B cell (primary cell): ENCODE data around the gene NRAS. TPM values are rescaled to one million over a fixed set of nuclear protein-coding genes. Genes with fewer than 3 reads are reported as not detected.

Experiments
- ATAC-seq: fragments of 200-7000 bp; cut with Tn5 transposase; one replicate; pipeline ENCODE4 v1.10.0; 2021; ENCODE audit warnings: low read depth, mild to moderate bottlenecking, moderate number of reproducible peaks, moderate library complexity
- CTCF ChIA-PET: fragments of 350-600 bp; sonication (Branson Sonifier 250); formaldehyde crosslinking; loops from one replicate; lab custom pipeline; 2021; ENCODE audit warnings: antibody characterized with exemption, inconsistent platforms; lab: Charles Lee
- POLR2A ChIA-PET: fragments of 350-600 bp; sonication (Branson Sonifier 250); formaldehyde crosslinking; loops from one replicate; lab custom pipeline; 2021; ENCODE audit warnings: antibody characterized with exemption; lab: Charles Lee
- DNase-seq: peaks from one replicate; pipeline ENCODE4 v3.0.0; 2013
- H2AFZ ChIP-seq: 2 replicates; pipeline ENCODE4 v1.6.1; 2012; ENCODE audit warnings: mild to moderate bottlenecking, low read depth, low read length; ENCODE audit not compliant: insufficient read depth, poor library complexity, severe bottlenecking
- H3K27ac ChIP-seq, 2 donors: 1 replicate in 1 of 2; 2 replicates in 1 of 2; pipeline ENCODE4 v1.5.1; 2012 to 2013; ENCODE audit warnings: low read length in 2 of 2, mild to moderate bottlenecking in 2 of 2, moderate library complexity in 1 of 2
- H3K27me3 ChIP-seq, 4 experiments: fragments of 200-600 bp in 1 of 4; sonication (generic) in 1 of 4; replicated peaks in 1 of 4; 1 replicate in 2 of 4; 2 replicates in 2 of 4; pipeline versions ENCODE4 v1.6.1 to v1.7.0; 2013 to 2016; ENCODE audit warnings: low read length in 3 of 4, mild to moderate bottlenecking in 2 of 4, mixed read lengths in 1 of 4, moderate library complexity in 1 of 4; ENCODE audit not compliant: insufficient read depth in 4 of 4, control insufficient read depth in 3 of 4; ENCODE audit errors: control extremely low read depth in 1 of 4
- H3K36me3 ChIP-seq, 2 experiments: replicated peaks in 1 of 2; 1 replicate in 1 of 2; 2 replicates in 1 of 2; pipeline versions ENCODE4 v1.6.1 to v1.7.1; 2013; ENCODE audit warnings: low read length in 1 of 2; ENCODE audit not compliant: insufficient read depth in 2 of 2, control insufficient read depth in 1 of 2; ENCODE audit errors: control extremely low read depth in 1 of 2, extremely low read depth in 1 of 2
- H3K4me1 ChIP-seq, 2 donors: fragments of 200-600 bp in 1 of 2; sonication (generic) in 1 of 2; 1 replicate in 1 of 2; 2 replicates in 1 of 2; pipeline versions ENCODE4 v1.5.1 to v1.6.1; 2013 to 2017; ENCODE audit warnings: low read length in 2 of 2; ENCODE audit not compliant: control insufficient read depth in 2 of 2, insufficient read depth in 2 of 2
- H3K4me2 ChIP-seq: replicated peaks from 2 replicates; pipeline ENCODE3; 2012; ENCODE audit warnings: mild to moderate bottlenecking, low read depth, low read length; ENCODE audit not compliant: poor library complexity, severe bottlenecking
- H3K4me3 ChIP-seq, 5 experiments: fragments of 200-600 bp in 1 of 5; sonication (generic) in 1 of 5; 1 replicate in 3 of 5; 2 replicates in 2 of 5; pipeline versions ENCODE4 v1.5.1 to v1.7.0; 2011 to 2016; ENCODE audit warnings: low read length in 4 of 5, mild to moderate bottlenecking in 4 of 5, low read depth in 2 of 5, control low read depth in 1 of 5, moderate library complexity in 1 of 5; ENCODE audit not compliant: insufficient read depth in 1 of 5; ENCODE audit errors: control extremely low read depth in 1 of 5, extremely low read depth in 1 of 5
- H3K79me2 ChIP-seq: fragments of 200-600 bp; sonication (generic); one replicate; pipeline ENCODE4 v1.6.0; 2016; ENCODE audit warnings: low read length; ENCODE audit not compliant: control insufficient read depth, insufficient read depth
- H3K9ac ChIP-seq: fragments of 200-600 bp; sonication (generic); 2 replicates; pipeline ENCODE4 v1.6.1; 2017; ENCODE audit warnings: mild to moderate bottlenecking, low read length, moderate library complexity
- H3K9me3 ChIP-seq, 3 donors: one replicate each; pipeline versions ENCODE4 v1.6.1 to v1.7.1; 2013; ENCODE audit warnings: low read length in 2 of 3; ENCODE audit not compliant: control insufficient read depth in 2 of 3, insufficient read depth in 1 of 3; ENCODE audit errors: control extremely low read depth in 1 of 3
- H4K20me1 ChIP-seq: 2 replicates; pipeline ENCODE4 v1.6.0; 2012; ENCODE audit warnings: mild to moderate bottlenecking, low read length; ENCODE audit not compliant: insufficient read depth, control insufficient read depth, poor library complexity, severe bottlenecking
- H3K27ac Mint-ChIP-seq: one replicate; pipeline ENCODE4 v1.8.0; 2021; ENCODE audit warnings: mixed read lengths
- H3K27me3 Mint-ChIP-seq: one replicate; pipeline ENCODE4 v1.8.0; 2021; ENCODE audit warnings: mixed read lengths
- H3K4me1 Mint-ChIP-seq: one replicate; pipeline ENCODE4 v1.8.0; 2021; ENCODE audit warnings: mixed read lengths
- H3K4me3 Mint-ChIP-seq: one replicate; pipeline ENCODE4 v1.8.0; 2021; ENCODE audit warnings: mixed read lengths
- H3K9me3 Mint-ChIP-seq: one replicate; pipeline ENCODE4 v1.8.0; 2022; ENCODE audit warnings: mixed read lengths; ENCODE audit not compliant: insufficient read depth
- EZH2 ChIP-seq: IDR thresholded peaks from 2 replicates; pipeline ENCODE4 v1.6.1; 2012; ENCODE audit warnings: borderline replicate concordance, low read depth, mild to moderate bottlenecking, moderate library complexity, low read length; ENCODE audit not compliant: insufficient read depth, poor library complexity, severe bottlenecking
- WGBS: methylation state at CpG from one replicate; pipeline ENCODE4 v1.1.5; 2013; ENCODE audit warnings: missing lambda C conversion rate; ENCODE audit not compliant: insufficient coverage; 5-methylcytosine and 5-hydroxymethylcytosine counted together
- intact Hi-C: fragments of 100-400 bp; cut with micrococcal nuclease; formaldehyde crosslinking; loops from one replicate; pipeline ENCODE4 v1.10.0; 2022
- polyA plus RNA-seq: library from polyadenylated mRNA; depleted of rRNA; stranded (reverse); fragments of >200 nt; gene quantifications from 2 replicates; pipeline ENCODE4 v1.2.3, GENCODE V29; 2012
- total RNA-seq, 2 donors: library from RNA; stranded (reverse); fragments of 120-200 nt in 1 of 2; gene quantifications; 1 replicate in 1 of 2; 2 replicates in 1 of 2; pipeline versions ENCODE4 v1.2.3 to v1.2.4, GENCODE V29; 2013 to 2022
- TF ChIP-seq, protein P1 (sequence below): fragments of 200-600 bp; IDR thresholded peaks from one replicate; pipeline ENCODE4 v1.8.0; 2022; ENCODE audit warnings: antibody characterized with exemption, mild to moderate bottlenecking

The NRAS gene
- total and polyA plus RNA-seq, 2 donors (not counting 1 experiment from before 2014, with no cell fraction given): 9.8 to 35.0 TPM

DNA sequence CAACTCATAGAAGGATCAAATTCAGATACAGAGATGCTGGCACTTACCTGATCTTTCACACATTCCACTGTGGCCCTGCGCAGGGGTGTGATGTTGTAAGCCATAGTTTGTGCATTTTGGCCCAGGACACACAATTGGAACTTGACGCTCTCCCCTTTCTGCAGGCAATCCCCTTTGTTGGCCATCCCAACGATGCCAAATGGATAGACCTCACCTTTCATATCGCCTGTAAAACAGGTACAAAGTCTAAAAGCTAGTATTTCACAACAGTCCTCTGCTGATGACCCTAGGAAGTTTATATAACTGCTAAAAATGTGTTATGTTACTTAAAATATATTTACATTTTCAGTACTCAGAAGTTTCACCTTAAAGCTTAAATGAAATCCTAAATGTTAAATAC lies 3.9 kb upstream of the NRAS start:
- Mint-ChIP-seq H3K4me1 (peaks cover 16% of the 10 kb centered on the region), H3K27me3 (no peaks in the 10 kb centered on the region), H3K4me3 (no peak overlapping the region), H3K9me3 (no peaks in the 10 kb centered on the region), H3K27ac (no peak overlapping the region)
- 100% methylated on average over 1 of the region's 4 CpGs for WGBS
- TF ChIP-seq, protein P1, sequence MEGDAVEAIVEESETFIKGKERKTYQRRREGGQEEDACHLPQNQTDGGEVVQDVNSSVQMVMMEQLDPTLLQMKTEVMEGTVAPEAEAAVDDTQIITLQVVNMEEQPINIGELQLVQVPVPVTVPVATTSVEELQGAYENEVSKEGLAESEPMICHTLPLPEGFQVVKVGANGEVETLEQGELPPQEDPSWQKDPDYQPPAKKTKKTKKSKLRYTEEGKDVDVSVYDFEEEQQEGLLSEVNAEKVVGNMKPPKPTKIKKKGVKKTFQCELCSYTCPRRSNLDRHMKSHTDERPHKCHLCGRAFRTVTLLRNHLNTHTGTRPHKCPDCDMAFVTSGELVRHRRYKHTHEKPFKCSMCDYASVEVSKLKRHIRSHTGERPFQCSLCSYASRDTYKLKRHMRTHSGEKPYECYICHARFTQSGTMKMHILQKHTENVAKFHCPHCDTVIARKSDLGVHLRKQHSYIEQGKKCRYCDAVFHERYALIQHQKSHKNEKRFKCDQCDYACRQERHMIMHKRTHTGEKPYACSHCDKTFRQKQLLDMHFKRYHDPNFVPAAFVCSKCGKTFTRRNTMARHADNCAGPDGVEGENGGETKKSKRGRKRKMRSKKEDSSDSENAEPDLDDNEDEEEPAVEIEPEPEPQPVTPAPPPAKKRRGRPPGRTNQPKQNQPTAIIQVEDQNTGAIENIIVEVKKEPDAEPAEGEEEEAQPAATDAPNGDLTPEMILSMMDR: no peak
- no peak for TF ChIP-seq EZH2
- Histone ChIP-seq H3K4me3 (no peak overlapping the region), H4K20me1 (no peaks in the 10 kb centered on the region), H3K9me3 (no peaks in the 10 kb centered on the region), H3K36me3 (peaks cover 29 to 81% of the 10 kb centered on the region in 2 experiments), H3K4me1 (peaks cover 11 to 13% of the 10 kb centered on the region in 2 donors), H2AFZ (no peak overlapping the region), H3K79me2 (peaks cover 17% of the 10 kb centered on the region), H3K27me3 (no peaks in the 10 kb centered on the region), H3K9ac (no peak overlapping the region), H3K27ac (no peak overlapping the region), H3K4me2 (no peak overlapping the region)
- intact Hi-C loops: no loop called here
- ChIA-PET POLR2A (no interaction called here), CTCF (interaction anchor here (1.0 kb wide), 1 partner anchor 374 kb away, joined by 3 read pairs; no protein-coding TSS in a partner anchor)
- no peak for ATAC-seq
- DNase-seq: no peak

DNA sequence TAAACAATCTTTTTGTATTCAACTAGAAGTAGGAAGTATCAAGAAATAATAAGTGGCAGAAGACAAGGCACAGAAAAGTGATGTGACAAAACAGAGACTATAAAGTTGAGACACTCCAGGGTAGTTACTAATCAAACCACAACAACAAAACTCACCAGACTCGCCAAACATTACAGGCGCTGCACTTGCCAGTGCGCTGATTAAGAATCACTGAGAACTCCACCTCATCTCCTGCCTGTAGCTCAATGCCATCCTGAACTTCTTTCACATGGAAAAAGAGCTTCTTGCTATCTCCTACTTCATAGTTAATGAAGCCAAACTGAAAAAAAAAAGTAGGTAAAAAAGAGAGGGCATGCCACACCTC lies 2.8 kb upstream of the NRAS start:
- Mint-ChIP-seq H3K4me1 (peaks cover 18% of the 10 kb centered on the region), H3K27ac (no peak overlapping the region), H3K4me3 (no peak overlapping the region), H3K9me3 (no peaks in the 10 kb centered on the region), H3K27me3 (no peaks in the 10 kb centered on the region)
- 68% methylated on average over 3 of the region's 3 CpGs for WGBS
- Histone ChIP-seq H3K27me3 (no peaks in the 10 kb centered on the region), H3K4me2 (no peak overlapping the region), H3K4me1 (peaks cover 15 to 16% of the 10 kb centered on the region in 2 donors), H3K79me2 (peaks cover 23% of the 10 kb centered on the region), H3K9me3 (no peaks in the 10 kb centered on the region), H2AFZ (no peak overlapping the region), H4K20me1 (no peaks in the 10 kb centered on the region), H3K4me3 (no peak overlapping the region), H3K27ac (peak overlapping the region in 1 of 2 donors; percentile 12), H3K36me3 (peaks cover 22 to 74% of the 10 kb centered on the region in 2 experiments), H3K9ac (no peak overlapping the region)
- TF ChIP-seq, protein P1: no peak
- no peak for TF ChIP-seq EZH2
- ChIA-PET POLR2A (no interaction called here), CTCF (no interaction called here)
- no peak for ATAC-seq
- intact Hi-C loops: loop anchor here (5.0 to 10.0 kb wide), 3 partner anchors 907 to 2005 kb away; partner anchors contain the start of genes PPM1J, RSBN1 and SLC16A1
- DNase-seq: no peak
